Left lung (tissue), 10 donors: ENCODE measurements around the gene SMIM1. TPM values are rescaled to one million over a fixed set of nuclear protein-coding genes. Genes with fewer than 3 reads are reported as not detected.

ENCODE experiments used
- ATAC-seq: fragments of 200-7000 bp; cut with Tn5 transposase; one replicate; pipeline ENCODE4 v1.9.1; 2020; ENCODE audit warnings: moderate library complexity
- DNase-seq, 4 donors: peaks; one replicate each; pipeline ENCODE4 v3.0.0-alpha.2; 2013 to 2020
- H3K27ac ChIP-seq, 2 donors: fragments of 200-600 bp; sonication (generic) in 1 of 2; one replicate each; pipeline versions ENCODE4 v1.5.0 to v1.8.0; 2020 to 2021
- H3K27me3 ChIP-seq, 2 donors: fragments of 200-600 bp; sonication (generic) in 1 of 2; one replicate each; pipeline versions ENCODE4 v1.5.0 to v1.8.0; 2020 to 2021
- H3K36me3 ChIP-seq, 2 donors: fragments of 200-600 bp; sonication (generic) in 1 of 2; one replicate each; pipeline versions ENCODE4 v1.5.0 to v1.8.0; 2020 to 2021
- H3K4me1 ChIP-seq, 2 donors: fragments of 200-600 bp; one replicate each; pipeline ENCODE4 v1.8.0; 2021
- H3K4me3 ChIP-seq, 2 donors: fragments of 200-600 bp; sonication (generic) in 1 of 2; one replicate each; pipeline versions ENCODE4 v1.5.0 to v1.8.0; 2020 to 2021; ENCODE audit warnings: mild to moderate bottlenecking in 1 of 2
- H3K9me3 ChIP-seq, 2 donors: fragments of 200-600 bp; sonication (generic) in 1 of 2; one replicate each; pipeline versions ENCODE4 v1.5.0 to v1.8.0; 2020 to 2021
- CTCF ChIP-seq, 2 donors: fragments of 200-600 bp; sonication (generic) in 1 of 2; IDR thresholded peaks; one replicate each; pipeline versions ENCODE4 v1.5.0 to v1.8.0; 2021; ENCODE audit warnings: antibody characterized with exemption in 2 of 2
- intact Hi-C, 2 donors: fragments of 100-400 bp; cut with DNase I; formaldehyde crosslinking; loops; one replicate each; pipeline versions ENCODE4 v1.11.2 to v1.14.2; 2022
- polyA plus RNA-seq, 6 donors: library from polyadenylated mRNA; unstranded; fragments of 120-200 nt; gene quantifications; one replicate each; pipeline ENCODE4 v1.2.1, GENCODE V29; 2013; ENCODE audit not compliant: insufficient read length in 6 of 6
- total RNA-seq, 2 donors: library from RNA; stranded (reverse); fragmentation: NEBNext Ultra II Directional; extraction: Animal tissue kit (Norgen Biotek cat#: 25700); gene quantifications; one replicate each; pipeline ENCODE4 v1.2.1, GENCODE V29; 2021
- donor health status: DM: no; HTN: yes; CAD: no.
- donor health status: DM: no; HTN: no; CAD: no.

Gene SMIM1
- total and polyA plus RNA-seq, 8 donors: 1.6 to 7.4 (median 5.5) TPM

- H3K4me3 ChIP-seq: no peak overlapping the region
- DNase-seq: peak in 1 of 4 donors; percentile 67
Measured at GRCh38 chr1:3774276-3774945, 1.9 kb downstream of the SMIM1 start.

GRCh38 chr1:3774946-3775489 is 2.5 kb downstream of the SMIM1 start:
- intact Hi-C loops: no loop called here
- Histone ChIP-seq H3K36me3 (peaks cover 0 to 23% of the 10 kb centered on the region in 2 donors), H3K9me3 (no peaks in the 10 kb centered on the region), H3K4me3 (no peak overlapping the region), H3K27ac (no peak overlapping the region), H3K4me1 (peaks cover 4 to 34% of the 10 kb centered on the region in 2 donors), H3K27me3 (peaks cover 0 to 35% of the 10 kb centered on the region in 2 donors)
- no peak for DNase-seq
- no peak for TF ChIP-seq CTCF (IDR thresholded peaks at IDR 0.05)
- no peak for ATAC-seq

More at GRCh38 chr1:3774276-3774945, 1.9 kb downstream of the SMIM1 start:
- no peak for TF ChIP-seq CTCF (IDR thresholded peaks at IDR 0.05)
- Histone ChIP-seq H3K4me1 (peaks cover 4 to 34% of the 10 kb centered on the region in 2 donors), H3K27ac (no peak overlapping the region), H3K27me3 (peaks cover 0 to 35% of the 10 kb centered on the region in 2 donors), H3K9me3 (no peaks in the 10 kb centered on the region), H3K36me3 (peaks cover 0 to 17% of the 10 kb centered on the region in 2 donors)
- intact Hi-C loops: no loop called here
- no peak for ATAC-seq

- DNase-seq (peak in 3 of 4 donors; percentile 42 to 85 (median 59)), ATAC-seq (peak; percentile 12)
- TF ChIP-seq CTCF (IDR thresholded peaks at IDR 0.05): no peak
Measured at GRCh38 chr1:3775490-3776230, 3.1 kb downstream of the SMIM1 start.

GRCh38 chr1:3776231-3776961 is 3.8 kb downstream of the SMIM1 start:
- peaks cover 0 to 23% of the 10 kb centered on the region in 2 donors for H3K27me3 ChIP-seq
- peaks cover 4 to 32% of the 10 kb centered on the region in 2 donors for H3K4me1 ChIP-seq
- H3K4me3 ChIP-seq: no peak overlapping the region
- peak; percentile 4 for ATAC-seq
- no peak for TF ChIP-seq CTCF (IDR thresholded peaks at IDR 0.05)
- intact Hi-C loops: no loop called here
- peaks cover 0 to 36% of the 10 kb centered on the region in 2 donors for H3K36me3 ChIP-seq
- peak in 2 of 4 donors; percentile 26 to 74 for DNase-seq
- no peak overlapping the region for H3K27ac ChIP-seq
- H3K9me3 ChIP-seq: no peaks in the 10 kb centered on the region

More at GRCh38 chr1:3775490-3776230, 3.1 kb downstream of the SMIM1 start:
- no peak overlapping the region for H3K27ac ChIP-seq
- H3K4me3 ChIP-seq: no peak overlapping the region
- no peaks in the 10 kb centered on the region for H3K9me3 ChIP-seq
- intact Hi-C loops: no loop called here
- peaks cover 4 to 34% of the 10 kb centered on the region in 2 donors for H3K4me1 ChIP-seq
- H3K36me3 ChIP-seq: peaks cover 0 to 29% of the 10 kb centered on the region in 2 donors
- H3K27me3 ChIP-seq: peaks cover 0 to 30% of the 10 kb centered on the region in 2 donors
